Uterus (tissue), 4 donors: ENCODE data around the gene C15orf61. TPM values are rescaled to one million over a fixed set of nuclear protein-coding genes. Genes with fewer than 3 reads are reported as not detected.
A peak's percentile ranks its signal among the peaks of the same experiment; 100 is the strongest.

Experiments used
- DNase-seq, 2 donors: peaks; one replicate each; pipeline ENCODE4 v3.0.0-alpha.2; 2019 to 2020
- H3K27ac ChIP-seq, 2 donors: fragments of 200-600 bp; sonication (generic); 1 replicate in 1 of 2; 2 replicates in 1 of 2; pipeline ENCODE4 v1.5.1; 2016 to 2018
- H3K27me3 ChIP-seq, 2 donors: fragments of 200-600 bp; sonication (generic); one replicate each; pipeline ENCODE4 v1.5.1; 2018 to 2019; ENCODE audit warnings: control low read depth in 1 of 2
- H3K36me3 ChIP-seq, 2 donors: fragments of 200-600 bp; sonication (generic); one replicate each; pipeline ENCODE4 v1.5.1; 2019; ENCODE audit warnings: control low read depth in 1 of 2
- H3K4me1 ChIP-seq, 2 donors: fragments of 200-600 bp; sonication (generic); one replicate each; pipeline ENCODE4 v1.5.1; 2018 to 2019; ENCODE audit warnings: control low read depth in 1 of 2
- H3K4me3 ChIP-seq, 2 donors: fragments of 200-600 bp; sonication (generic); 1 replicate in 1 of 2; 2 replicates in 1 of 2; pipeline ENCODE4 v1.5.1; 2018 to 2019; ENCODE audit warnings: mild to moderate bottlenecking in 1 of 2
- H3K9me3 ChIP-seq, 2 donors: fragments of 200-600 bp; sonication (generic); one replicate each; pipeline ENCODE4 v1.5.1; 2019; ENCODE audit warnings: control low read depth in 1 of 2
- CTCF ChIP-seq, 4 experiments: fragments of 200-600 bp in 2 of 4; fragments of 450-650 bp in 2 of 4; sonication (generic) in 2 of 4; IDR thresholded peaks; one replicate each; pipeline ENCODE4 v1.5.1; 2016 to 2019; ENCODE audit warnings: antibody characterized with exemption in 4 of 4, mild to moderate bottlenecking in 2 of 4, moderate library complexity in 1 of 4
- POLR2A ChIP-seq, 2 donors: fragments of 450-650 bp; IDR thresholded peaks; one replicate each; pipeline ENCODE4 v1.6.1; 2016; ENCODE audit warnings: antibody characterized with exemption in 2 of 2, mild to moderate bottlenecking in 1 of 2, moderate library complexity in 1 of 2
- intact Hi-C: fragments of 100-400 bp; cut with DNase I; formaldehyde crosslinking; loops from one replicate; pipeline ENCODE4 v1.15.1; 2023; ENCODE audit warnings: low total_unique reads
- total RNA-seq, 4 donors: library from RNA; depleted of rRNA in 3 of 4; stranded (reverse); fragments of >200 nt in 3 of 4; gene quantifications; one replicate each; pipeline versions ENCODE4 v1.1.0 to v1.2.4, GENCODE V29; 2014 to 2023
- donor health status: DM: yes; HTN: yes; CAD: no.

Gene C15orf61
- 10 to 100 TPM in 1 of 4 donors, 1 to 10 TPM in 2, under 1 TPM in 1; 0.51 to 11.5 (median 4.9) TPM for total RNA-seq

GRCh38 chr15:67521029-67521782 lies at the start of gene C15orf61:
Gene C15orf61, plus strand, starts transcription at chr15:67521131. Its CDS starts 118 bp downstream, at chr15:67521249.
- Histone ChIP-seq H3K36me3 (no peaks in the 10 kb centered on the region), H3K4me3 (peak within 1 kb of the TSS; percentile 59 to 85), H3K4me1 (peaks cover 0 to 6% of the 10 kb centered on the region in 2 donors), H3K27ac (peak within 1 kb of the TSS; percentile 97), H3K9me3 (no peaks in the 10 kb centered on the region), H3K27me3 (no peaks in the 10 kb centered on the region)
- intact Hi-C loops: no loop called here
- peak in 1 of 4 experiments; percentile 5 for TF ChIP-seq CTCF (IDR thresholded peaks at IDR 0.05)
- peak; percentile 57 to 91 for TF ChIP-seq POLR2A (IDR thresholded peaks at IDR 0.05)
- DNase-seq: peak; percentile 79 to 87

GRCh38 chr15:67472957-67473356 lies 48.0 kb upstream of the C15orf61 start:
- Histone ChIP-seq H3K36me3 (no peaks in the 10 kb centered on the region), H3K4me1 (no peaks in the 10 kb centered on the region), H3K9me3 (no peaks in the 10 kb centered on the region), H3K27me3 (no peaks in the 10 kb centered on the region), H3K4me3 (no peak overlapping the region), H3K27ac (no peak overlapping the region)
- DNase-seq: no peak
- intact Hi-C loops: no loop called here
- TF ChIP-seq POLR2A (IDR thresholded peaks at IDR 0.05) (no peak), CTCF (IDR thresholded peaks at IDR 0.05) (no peak)

- no peak for TF ChIP-seq POLR2A (IDR thresholded peaks at IDR 0.05)
- H3K27ac ChIP-seq: no peak overlapping the region
- no peak for DNase-seq
- H3K4me3 ChIP-seq: no peak overlapping the region
- no peaks in the 10 kb centered on the region for H3K36me3 ChIP-seq
- H3K27me3 ChIP-seq: no peaks in the 10 kb centered on the region
- no peaks in the 10 kb centered on the region for H3K9me3 ChIP-seq
- intact Hi-C loops: no loop called here
- H3K4me1 ChIP-seq: no peaks in the 10 kb centered on the region
Measured at GRCh38 chr15:67474405-67475110, 46.4 kb upstream of the C15orf61 start.

- H3K4me3 ChIP-seq: no peak overlapping the region
- no peaks in the 10 kb centered on the region for H3K4me1 ChIP-seq
- TF ChIP-seq POLR2A (IDR thresholded peaks at IDR 0.05): no peak
- TF ChIP-seq CTCF (IDR thresholded peaks at IDR 0.05): no peak
- no peak overlapping the region for H3K27ac ChIP-seq
- no peaks in the 10 kb centered on the region for H3K36me3 ChIP-seq
- H3K9me3 ChIP-seq: no peaks in the 10 kb centered on the region
- DNase-seq: no peak
- intact Hi-C loops: no loop called here
- H3K27me3 ChIP-seq: no peaks in the 10 kb centered on the region
Measured at GRCh38 chr15:67479781-67480505, 41.0 kb upstream of the C15orf61 start.

- intact Hi-C loops: no loop called here
- no peaks in the 10 kb centered on the region for H3K36me3 ChIP-seq
- H3K27me3 ChIP-seq: no peaks in the 10 kb centered on the region
- no peaks in the 10 kb centered on the region for H3K9me3 ChIP-seq
- no peaks in the 10 kb centered on the region for H3K4me1 ChIP-seq
- DNase-seq: no peak
- H3K4me3 ChIP-seq: no peak overlapping the region
- H3K27ac ChIP-seq: no peak overlapping the region
- TF ChIP-seq CTCF (IDR thresholded peaks at IDR 0.05) (no peak), POLR2A (IDR thresholded peaks at IDR 0.05) (no peak)
Measured at GRCh38 chr15:67480741-67481140, 40.2 kb upstream of the C15orf61 start.
